Fibroblast of lung (primary cell): ENCODE results near the gene HS6ST2. TPM values are rescaled to one million over a fixed set of nuclear protein-coding genes. Genes with fewer than 3 reads are reported as not detected.

Experiments used
- DNase-seq, 2 donors: peaks; one replicate each; pipeline versions ENCODE4 v3.0.0 to v3.0.0-alpha.2; 2010; ENCODE audit warnings: low read depth in 2 of 2
- H2AFZ ChIP-seq: 2 replicates; pipeline ENCODE4 v1.5.1; 2012; ENCODE audit warnings: low read length, control low read depth, inconsistent platforms
- H3K27ac ChIP-seq: 2 replicates; pipeline ENCODE4 v1.5.1; 2011; ENCODE audit warnings: low read length, control low read depth; ENCODE audit not compliant: insufficient read depth
- H3K27me3 ChIP-seq: 2 replicates; pipeline ENCODE4 v1.5.1; 2011; ENCODE audit warnings: mild to moderate bottlenecking, low read length; ENCODE audit not compliant: control insufficient read depth, insufficient read depth
- H3K36me3 ChIP-seq: 2 replicates; pipeline ENCODE4 v1.5.1; 2011; ENCODE audit warnings: low read length; ENCODE audit not compliant: control insufficient read depth, insufficient read depth
- H3K4me1 ChIP-seq: 2 replicates; pipeline ENCODE4 v1.5.1; 2011; ENCODE audit warnings: low read length; ENCODE audit not compliant: control insufficient read depth, insufficient read depth; ENCODE audit errors: extremely low read depth
- H3K4me2 ChIP-seq: 2 replicates; pipeline ENCODE4 v1.5.1; 2011; ENCODE audit warnings: low read length, control low read depth; ENCODE audit not compliant: insufficient read depth; ENCODE audit errors: extremely low read depth
- H3K4me3 ChIP-seq, 4 experiments: fragments of 200-600 bp in 1 of 4; sonication (generic) in 1 of 4; replicated peaks in 1 of 4; 2 replicates each; pipeline ENCODE4 v1.5.1; 2011 to 2016; ENCODE audit warnings: low read length in 4 of 4, low read depth in 3 of 4, mild to moderate bottlenecking in 3 of 4, control low read depth in 2 of 4, inconsistent platforms in 1 of 4, mixed read lengths in 1 of 4; ENCODE audit not compliant: insufficient read depth in 1 of 4; ENCODE audit errors: control extremely low read depth in 1 of 4
- H3K79me2 ChIP-seq: 2 replicates; pipeline ENCODE4 v1.5.1; 2012; ENCODE audit warnings: mild to moderate bottlenecking, low read length, inconsistent platforms; ENCODE audit not compliant: control insufficient read depth, insufficient read depth
- H3K9ac ChIP-seq: 2 replicates; pipeline ENCODE4 v1.5.1; 2011; ENCODE audit warnings: mild to moderate bottlenecking, low read length, control low read depth; ENCODE audit not compliant: insufficient read depth
- H3K9me3 ChIP-seq: 2 replicates; pipeline ENCODE4 v1.5.1; 2012; ENCODE audit warnings: low read depth, low read length; ENCODE audit not compliant: control insufficient read depth, insufficient read depth
- H4K20me1 ChIP-seq: 2 replicates; pipeline ENCODE4 v1.5.1; 2011; ENCODE audit warnings: low read length; ENCODE audit not compliant: control insufficient read depth, insufficient read depth; ENCODE audit errors: extremely low read depth
- CTCF ChIP-seq, 2 donors: IDR thresholded peaks in 1 of 2; conservative IDR thresholded peaks in 1 of 2; 1 replicate in 1 of 2; 2 replicates in 1 of 2; pipeline ENCODE4 v1.5.1; 2011 to 2012; ENCODE audit warnings: low read length in 2 of 2, control low read depth in 1 of 2, inconsistent platforms in 1 of 2, low read depth in 1 of 2, mild to moderate bottlenecking in 1 of 2
- EZH2 ChIP-seq: IDR thresholded peaks from 2 replicates; pipeline ENCODE4 v1.5.1; 2012; ENCODE audit warnings: low read length, control low read depth, mild to moderate bottlenecking; ENCODE audit errors: missing control alignments
- polyA plus RNA-seq, 2 donors: library from polyadenylated mRNA; depleted of rRNA in 1 of 2; stranded (reverse) in 1 of 2; unstranded in 1 of 2; fragments of >200 nt; gene quantifications; 2 replicates each; pipeline ENCODE4 v1.2.1, GENCODE V29; 2011 to 2012; ENCODE audit warnings: missing spikeins in 1 of 2
- total RNA-seq: library from RNA; depleted of rRNA; stranded (reverse); fragments of >200 nt; gene quantifications from 2 replicates; pipeline ENCODE4 v1.2.1, GENCODE V29; 2014

The HS6ST2 gene
- total and polyA plus RNA-seq, 2 donors (not counting 1 experiment from before 2014, with no cell fraction given), result 0.01 to 0.17 TPM

- Histone ChIP-seq H3K4me2 (no peak overlapping the region), H3K4me1 (no peaks in the 10 kb centered on the region)
These were observed 25.3 kb downstream of the HS6ST2 start for GRCh38 chrX:132933170-132933569.

GRCh38 chrX:132924426-132924825 is 34.0 kb downstream of the HS6ST2 start:
- Histone ChIP-seq H3K9me3 (no peaks in the 10 kb centered on the region), H3K4me1 (no peaks in the 10 kb centered on the region), H3K79me2 (no peaks in the 10 kb centered on the region), H2AFZ (no peak overlapping the region), H3K36me3 (no peaks in the 10 kb centered on the region), H3K27me3 (no peaks in the 10 kb centered on the region), H3K4me3 (no peak overlapping the region), H3K4me2 (no peak overlapping the region), H3K9ac (no peak overlapping the region), H3K27ac (no peak overlapping the region), H4K20me1 (no peaks in the 10 kb centered on the region)
- TF ChIP-seq CTCF (conservative IDR thresholded peaks at IDR 0.05 in 1 of 2, IDR thresholded peaks at IDR 0.05 in 1 of 2; ENCODE audit: low read depth in 1 of 2, low read length in 2 of 2) (no peak), EZH2 (no peak)
- DNase-seq, result no peak

More at GRCh38 chrX:132933170-132933569, 25.3 kb downstream of the HS6ST2 start:
- DNase-seq, result no peak
- H3K9me3 ChIP-seq, result no peaks in the 10 kb centered on the region
- H3K79me2 ChIP-seq, result no peaks in the 10 kb centered on the region
- H3K9ac ChIP-seq, result no peak overlapping the region
- no peaks in the 10 kb centered on the region for H3K27me3 ChIP-seq
- H3K4me3 ChIP-seq, result no peak overlapping the region
- H4K20me1 ChIP-seq, result no peaks in the 10 kb centered on the region
- no peaks in the 10 kb centered on the region for H3K36me3 ChIP-seq
- TF ChIP-seq EZH2 (no peak), CTCF (conservative IDR thresholded peaks at IDR 0.05 in 1 of 2, IDR thresholded peaks at IDR 0.05 in 1 of 2; ENCODE audit: low read depth in 1 of 2, low read length in 2 of 2) (no peak)
- no peak overlapping the region for H3K27ac ChIP-seq
- no peak overlapping the region for H2AFZ ChIP-seq

- H3K4me2 ChIP-seq, result no peak overlapping the region
- H3K4me3 ChIP-seq, result no peak overlapping the region
- no peak overlapping the region for H3K27ac ChIP-seq
- H2AFZ ChIP-seq, result no peak overlapping the region
- H3K36me3 ChIP-seq, result no peaks in the 10 kb centered on the region
- H3K27me3 ChIP-seq, result no peaks in the 10 kb centered on the region
- H4K20me1 ChIP-seq, result no peaks in the 10 kb centered on the region
- H3K9me3 ChIP-seq, result no peaks in the 10 kb centered on the region
- H3K79me2 ChIP-seq, result no peaks in the 10 kb centered on the region
- H3K4me1 ChIP-seq, result no peaks in the 10 kb centered on the region
- no peak for DNase-seq
- no peak for TF ChIP-seq CTCF (conservative IDR thresholded peaks at IDR 0.05 in 1 of 2, IDR thresholded peaks at IDR 0.05 in 1 of 2; ENCODE audit: low read depth in 1 of 2, low read length in 2 of 2)
- no peak for TF ChIP-seq EZH2
- no peak overlapping the region for H3K9ac ChIP-seq
These were observed 39.9 kb downstream of the HS6ST2 start for GRCh38 chrX:132918523-132918922.
